Measurements from ENCODE around the gene CHST2. TPM values are rescaled to one million over a fixed set of nuclear protein-coding genes. Genes with fewer than 3 reads are reported as not detected.
A peak's percentile ranks its signal among the peaks of the same experiment; 100 is the strongest.

CHST2 gene
- total RNA-seq, 4 donors from 2014 or later: 3.3 to 10.8 (median 10.2) TPM

- no peak for DNase-seq (ENCODE audit: extremely low spot score)
- Histone ChIP-seq H3K4me3 (no peak overlapping the region), H3K9me3 (no peaks in the 10 kb centered on the region), H3K36me3 (no peaks in the 10 kb centered on the region), H3K4me1 (peaks cover 8 to 12% (median 10%) of the 10 kb centered on the region in 4 donors), H3K27me3 (no peaks in the 10 kb centered on the region), H3K27ac (replicated peaks in 1 of 4) (no peak overlapping the region)
- intact Hi-C loops (cut with DNase I): no loop called here
- WGBS: 92% methylated on average over 11 of the region's 12 CpGs
- no peak for TF ChIP-seq EP300 (IDR thresholded peaks at IDR 0.05)
- no peak for TF ChIP-seq POLR2AphosphoS5 (IDR thresholded peaks at IDR 0.05)
- no peak for TF ChIP-seq CTCF (IDR thresholded peaks at IDR 0.05)
- TF ChIP-seq POLR2A (IDR thresholded peaks at IDR 0.05; ENCODE audit: low read depth): no peak
These were observed 27.1 kb downstream of the CHST2 start for GRCh38 chr3:143146486-143147274.

- no peak for DNase-seq (ENCODE audit: extremely low spot score)
- intact Hi-C loops (cut with DNase I): no loop called here
- H3K4me1 ChIP-seq: peaks cover 9 to 15% (median 13%) of the 10 kb centered on the region in 4 donors
- H3K9me3 ChIP-seq: no peaks in the 10 kb centered on the region
- no peak overlapping the region for H3K4me3 ChIP-seq
- WGBS: 60% methylated on average over 2 of the region's 2 CpGs
- no peaks in the 10 kb centered on the region for H3K27me3 ChIP-seq
- TF ChIP-seq EP300 (IDR thresholded peaks at IDR 0.05) (no peak), CTCF (IDR thresholded peaks at IDR 0.05) (no peak), POLR2AphosphoS5 (IDR thresholded peaks at IDR 0.05) (no peak)
- no peaks in the 10 kb centered on the region for H3K36me3 ChIP-seq
- no peak overlapping the region for H3K27ac ChIP-seq (replicated peaks in 1 of 4)
These were observed 28.1 kb downstream of the CHST2 start for GRCh38 chr3:143147707-143148106.

DNA sequence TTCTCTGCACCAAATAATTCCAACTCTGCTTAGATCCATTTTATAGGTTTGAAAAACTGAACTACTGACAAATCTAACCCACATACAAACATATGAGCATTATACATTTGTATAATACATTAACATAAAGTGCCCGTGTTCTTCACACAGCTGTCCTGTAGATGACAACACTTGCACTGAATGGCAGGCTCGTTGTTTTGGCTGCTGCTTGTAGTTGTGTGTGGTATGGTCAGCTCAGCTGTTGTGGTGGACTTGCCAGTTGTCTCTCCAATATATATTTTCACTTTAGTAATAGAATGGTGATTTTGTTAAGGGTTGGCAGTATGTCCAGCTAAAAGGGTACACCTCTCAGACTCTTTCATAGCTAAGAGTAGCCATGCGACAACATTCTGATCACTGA is 30.5 kb downstream of the CHST2 start:
- H3K4me1 ChIP-seq: peaks cover 9 to 15% (median 13%) of the 10 kb centered on the region in 4 donors
- TF ChIP-seq CTCF (IDR thresholded peaks at IDR 0.05) (no peak), POLR2AphosphoS5 (IDR thresholded peaks at IDR 0.05) (no peak), POLR2A (IDR thresholded peaks at IDR 0.05; ENCODE audit: low read depth) (no peak), EP300 (IDR thresholded peaks at IDR 0.05) (no peak)

DNA sequence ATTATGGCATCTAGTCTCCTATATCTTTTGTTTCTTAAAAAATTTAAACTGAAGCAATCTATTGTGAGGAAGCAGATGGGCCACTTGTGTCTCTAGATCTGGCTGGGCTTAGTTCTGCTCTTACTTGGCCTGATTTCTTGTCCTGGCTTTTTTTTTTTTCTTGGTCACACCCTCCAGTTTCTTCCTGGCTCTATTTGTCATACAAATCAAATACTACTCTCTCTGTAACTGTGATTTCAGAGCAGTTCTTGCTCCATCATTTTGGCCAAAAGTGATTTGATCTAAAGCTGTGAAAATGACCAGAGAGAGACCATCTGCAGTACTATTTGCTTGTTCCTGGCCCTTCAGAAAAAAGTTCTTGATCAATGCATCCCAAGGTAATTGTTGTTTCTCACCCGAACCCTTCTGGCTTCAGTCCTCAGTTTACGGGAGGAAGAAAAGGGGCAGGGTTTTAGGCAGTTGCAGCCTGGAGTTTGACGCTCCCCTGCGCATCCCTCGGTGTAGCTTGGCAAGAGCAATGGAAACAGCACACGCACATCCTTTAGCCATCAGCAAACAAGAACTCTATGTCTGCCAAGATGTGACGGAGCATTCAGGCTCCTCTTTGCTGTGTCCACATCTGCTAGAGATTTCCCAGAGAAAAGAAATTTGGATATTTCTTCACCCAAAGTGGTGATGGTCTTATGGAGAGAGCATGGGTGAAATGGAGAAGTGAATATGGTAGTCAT is 31.6 kb downstream of the CHST2 start:
- Histone ChIP-seq H3K36me3 (no peaks in the 10 kb centered on the region), H3K27ac (replicated peaks in 1 of 4) (peak overlapping the region in 2 of 4 donors; percentile 10 to 16), H3K4me3 (no peak overlapping the region), H3K27me3 (no peaks in the 10 kb centered on the region), H3K4me1 (peaks cover 9 to 15% (median 13%) of the 10 kb centered on the region in 4 donors), H3K9me3 (no peaks in the 10 kb centered on the region)
- TF ChIP-seq CTCF (IDR thresholded peaks at IDR 0.05) (no peak), POLR2A (IDR thresholded peaks at IDR 0.05; ENCODE audit: low read depth) (no peak), POLR2AphosphoS5 (IDR thresholded peaks at IDR 0.05) (peak in 1 of 2 donors; percentile 23)
- intact Hi-C loops (cut with DNase I): no loop called here
- DNase-seq (ENCODE audit: extremely low spot score): no peak
- 53% methylated on average over 3 of the region's 7 CpGs for WGBS

More for the DNA sequence above, 30.5 kb downstream of the CHST2 start:
- intact Hi-C loops (cut with DNase I): no loop called here
- WGBS: 95% methylated on average over 3 of the region's 3 CpGs
- no peak for DNase-seq (ENCODE audit: extremely low spot score)
- H3K36me3 ChIP-seq: no peaks in the 10 kb centered on the region
- H3K4me3 ChIP-seq: no peak overlapping the region
- H3K27ac ChIP-seq (replicated peaks in 1 of 4): no peak overlapping the region
- no peaks in the 10 kb centered on the region for H3K27me3 ChIP-seq
- H3K9me3 ChIP-seq: no peaks in the 10 kb centered on the region

Data from esophagus muscularis mucosa (tissue), 4 donors.